ENCODE data around the gene POLR2L. TPM values are rescaled to one million over a fixed set of nuclear protein-coding genes. Genes with fewer than 3 reads are reported as not detected.

Gene POLR2L
- total and polyA plus RNA-seq, 2 of the 13 experiments (the other 11 are each of a cell fraction or from before 2014, with no cell fraction given): 104 to 114 TPM

DNA sequence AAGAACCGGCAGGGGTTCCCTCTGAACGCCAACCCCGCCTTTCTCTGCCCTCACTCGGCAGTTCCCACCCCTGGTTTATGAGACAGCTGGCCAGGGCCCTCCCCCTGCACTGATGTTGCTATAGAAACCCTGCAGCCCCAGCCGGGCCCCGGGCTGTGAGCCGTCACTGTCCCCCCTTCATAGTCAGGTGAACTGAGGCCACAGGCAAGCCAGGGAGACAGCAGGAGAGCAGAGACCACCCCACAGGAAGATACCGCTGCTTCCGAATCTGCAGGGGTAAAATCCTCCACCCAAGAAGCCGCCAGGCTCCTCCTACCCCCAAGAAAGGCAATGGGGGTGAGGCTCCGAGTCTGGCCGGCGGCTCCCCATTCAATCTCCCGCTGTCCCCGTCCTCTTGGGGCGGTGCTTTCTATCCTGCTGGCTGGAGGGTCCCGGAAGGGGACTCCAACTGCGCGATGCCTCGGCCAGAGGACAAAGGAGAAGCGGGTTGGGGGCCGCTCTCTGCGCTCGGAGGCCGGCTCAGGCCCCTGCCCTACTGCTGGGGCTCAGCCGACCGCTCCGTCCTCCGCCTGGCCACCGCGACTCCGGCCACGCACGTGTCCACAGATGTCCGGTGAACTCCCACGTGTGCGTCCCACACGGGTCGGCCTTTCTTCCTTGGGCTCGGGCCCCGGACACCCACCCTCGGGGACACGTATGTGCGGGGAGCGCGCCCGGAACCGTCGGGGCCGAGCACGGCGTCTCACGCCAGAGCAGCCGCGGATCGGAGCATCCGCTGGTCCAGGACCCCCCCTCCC is 44.8 kb downstream of the POLR2L start (continued):
- TF ChIP-seq HCFC1 (IDR thresholded peaks at IDR 0.05; ENCODE audit: low read depth, low read length): no peak
- no peak for TF ChIP-seq ZNF230 (CRISPR knock-in tag; IDR thresholded peaks at IDR 0.05)
- no peak for TF ChIP-seq EED (CRISPR knock-in tag; IDR thresholded peaks at IDR 0.05)
- TF ChIP-seq, protein P1, sequence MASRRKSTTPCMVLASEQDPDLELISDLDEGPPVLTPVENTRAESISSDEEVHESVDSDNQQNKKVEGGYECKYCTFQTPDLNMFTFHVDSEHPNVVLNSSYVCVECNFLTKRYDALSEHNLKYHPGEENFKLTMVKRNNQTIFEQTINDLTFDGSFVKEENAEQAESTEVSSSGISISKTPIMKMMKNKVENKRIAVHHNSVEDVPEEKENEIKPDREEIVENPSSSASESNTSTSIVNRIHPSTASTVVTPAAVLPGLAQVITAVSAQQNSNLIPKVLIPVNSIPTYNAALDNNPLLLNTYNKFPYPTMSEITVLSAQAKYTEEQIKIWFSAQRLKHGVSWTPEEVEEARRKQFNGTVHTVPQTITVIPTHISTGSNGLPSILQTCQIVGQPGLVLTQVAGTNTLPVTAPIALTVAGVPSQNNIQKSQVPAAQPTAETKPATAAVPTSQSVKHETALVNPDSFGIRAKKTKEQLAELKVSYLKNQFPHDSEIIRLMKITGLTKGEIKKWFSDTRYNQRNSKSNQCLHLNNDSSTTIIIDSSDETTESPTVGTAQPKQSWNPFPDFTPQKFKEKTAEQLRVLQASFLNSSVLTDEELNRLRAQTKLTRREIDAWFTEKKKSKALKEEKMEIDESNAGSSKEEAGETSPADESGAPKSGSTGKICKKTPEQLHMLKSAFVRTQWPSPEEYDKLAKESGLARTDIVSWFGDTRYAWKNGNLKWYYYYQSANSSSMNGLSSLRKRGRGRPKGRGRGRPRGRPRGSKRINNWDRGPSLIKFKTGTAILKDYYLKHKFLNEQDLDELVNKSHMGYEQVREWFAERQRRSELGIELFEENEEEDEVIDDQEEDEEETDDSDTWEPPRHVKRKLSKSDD (CRISPR knock-in tag; IDR thresholded peaks at IDR 0.05; ENCODE audit: low read depth): no peak
- no peak for TF ChIP-seq ZNF550 (CRISPR knock-in tag; IDR thresholded peaks at IDR 0.05; ENCODE audit: borderline replicate concordance)
- no peak for TF ChIP-seq ZNF143 (CRISPR knock-in tag; IDR thresholded peaks at IDR 0.05)
- no peak for TF ChIP-seq SMARCC2 (IDR thresholded peaks at IDR 0.05)
- TF ChIP-seq HNRNPLL (IDR thresholded peaks at IDR 0.05; ENCODE audit: low read depth, low read length, poor library complexity, severe bottlenecking): no peak
- no peak for TF ChIP-seq FOXM1 (CRISPR knock-in tag; IDR thresholded peaks at IDR 0.05)
- 0 out of 2 replicates have a peak, but pooled peaks have one; percentile 14 for TF ChIP-seq POLR2G (IDR thresholded peaks at IDR 0.05; ENCODE audit: low read depth, low read length)
- no peak for TF ChIP-seq AGO1 (IDR thresholded peaks at IDR 0.05; ENCODE audit: low read depth, low read length, poor library complexity, severe bottlenecking)
- TF ChIP-seq ZNF263 (CRISPR knock-in tag; IDR thresholded peaks at IDR 0.05): no peak
- no peak for TF ChIP-seq ZNF12 (CRISPR knock-in tag; IDR thresholded peaks at IDR 0.05)
- TF ChIP-seq ZFP91 (CRISPR knock-in tag; IDR thresholded peaks at IDR 0.05; ENCODE audit: borderline replicate concordance): no peak
- no peak for TF ChIP-seq NCOR1 (IDR thresholded peaks at IDR 0.05; ENCODE audit: borderline replicate concordance, low read length)
- no peak for TF ChIP-seq ZNF713 (CRISPR knock-in tag; IDR thresholded peaks at IDR 0.05)
- no peak; the same call in 1 of the 2 replicates for TF ChIP-seq ZNF292 (CRISPR knock-in tag; IDR thresholded peaks at IDR 0.05; ENCODE audit: borderline replicate concordance, low read depth)
- TF ChIP-seq ZNF773 (CRISPR knock-in tag; IDR thresholded peaks at IDR 0.05; ENCODE audit: borderline replicate concordance): no peak
- TF ChIP-seq, protein P2, sequence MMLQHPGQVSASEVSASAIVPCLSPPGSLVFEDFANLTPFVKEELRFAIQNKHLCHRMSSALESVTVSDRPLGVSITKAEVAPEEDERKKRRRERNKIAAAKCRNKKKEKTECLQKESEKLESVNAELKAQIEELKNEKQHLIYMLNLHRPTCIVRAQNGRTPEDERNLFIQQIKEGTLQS (CRISPR knock-in tag; IDR thresholded peaks at IDR 0.05): no peak
- TF ChIP-seq CSRNP2 (CRISPR knock-in tag; conservative IDR thresholded peaks at IDR 0.05; ENCODE audit: low read depth): no peak
- no peak for TF ChIP-seq ARID2 (CRISPR knock-in tag; IDR thresholded peaks at IDR 0.05; ENCODE audit: borderline replicate concordance)
- TF ChIP-seq TEAD2 (CRISPR knock-in tag; IDR thresholded peaks at IDR 0.05): no peak
- no peak for TF ChIP-seq PRPF4 (IDR thresholded peaks at IDR 0.05; ENCODE audit: low read depth, low read length, poor library complexity, severe bottlenecking)
- no peak for TF ChIP-seq PLRG1 (conservative IDR thresholded peaks at IDR 0.05)
